ENCODE measurements around the gene ADARB2. TPM values are rescaled to one million over a fixed set of nuclear protein-coding genes. Genes with fewer than 3 reads are reported as not detected.

The ADARB2 gene
- total and polyA plus RNA-seq, 4 donors, result 0.22 to 1.3 (median 0.55) TPM

GRCh38 chr10:1209355-1209979 lies 527.9 kb downstream of the ADARB2 start:
- no peak for ATAC-seq (ENCODE audit: insufficient read depth, low FRiP score)
- no peaks in the 10 kb centered on the region for H3K4me1 ChIP-seq (ENCODE audit: control insufficient read depth in 5 of 5, insufficient read depth in 5 of 5, low read length in 5 of 5)
- peaks cover 0 to 3% (median 0%) of the 10 kb centered on the region in 3 donors for H3K27me3 ChIP-seq (ENCODE audit: control insufficient read depth in 3 of 3, insufficient read depth in 3 of 3, low read length in 2 of 3)
- H3K4me3 ChIP-seq, result no peak overlapping the region
- 92 to 95% methylated on average over 8 of the region's 8 CpGs for WGBS, 2 donors
- no peak for TF ChIP-seq CTCF (IDR thresholded peaks at IDR 0.05; ENCODE audit: control extremely low read depth, extremely low read depth)
- no peak for DNase-seq
- H3K9ac ChIP-seq (ENCODE audit: insufficient read depth in 1 of 2, low read length in 2 of 2), result no peak overlapping the region
- H3K27ac ChIP-seq (ENCODE audit: low read depth in 1 of 2, low read length in 1 of 2), result no peak overlapping the region
- no peaks in the 10 kb centered on the region for H3K36me3 ChIP-seq (ENCODE audit: control insufficient read depth in 4 of 4, insufficient read depth in 4 of 4, low read length in 4 of 4)
- H3K9me3 ChIP-seq (ENCODE audit: control insufficient read depth in 4 of 4, insufficient read depth in 3 of 4, low read length in 3 of 4), result peaks cover 0 to 7% (median 0%) of the 10 kb centered on the region in 4 donors

GRCh38 chr10:1208366-1209311 lies 528.7 kb downstream of the ADARB2 start:
- Histone ChIP-seq H3K4me1 (ENCODE audit: control insufficient read depth in 5 of 5, insufficient read depth in 5 of 5, low read length in 5 of 5) (no peaks in the 10 kb centered on the region), H3K9ac (ENCODE audit: insufficient read depth in 1 of 2, low read length in 2 of 2) (no peak overlapping the region), H3K36me3 (ENCODE audit: control insufficient read depth in 4 of 4, insufficient read depth in 4 of 4, low read length in 4 of 4) (no peaks in the 10 kb centered on the region), H3K9me3 (ENCODE audit: control insufficient read depth in 4 of 4, insufficient read depth in 3 of 4, low read length in 3 of 4) (peaks cover 0 to 7% (median 0%) of the 10 kb centered on the region in 4 donors), H3K27ac (ENCODE audit: low read depth in 1 of 2, low read length in 1 of 2) (no peak overlapping the region), H3K4me3 (no peak overlapping the region), H3K27me3 (ENCODE audit: control insufficient read depth in 3 of 3, insufficient read depth in 3 of 3, low read length in 2 of 3) (peaks cover 0 to 3% (median 0%) of the 10 kb centered on the region in 3 donors)
- DNase-seq (no peak), ATAC-seq (ENCODE audit: insufficient read depth, low FRiP score) (no peak)
- TF ChIP-seq CTCF (IDR thresholded peaks at IDR 0.05; ENCODE audit: control extremely low read depth, extremely low read depth), result no peak
- WGBS, 2 donors, result 90 to 94% methylated on average over 20 of the region's 20 CpGs

GRCh38 chr10:1206601-1207000 lies 530.7 kb downstream of the ADARB2 start:
- H3K4me1 ChIP-seq (ENCODE audit: control insufficient read depth in 5 of 5, insufficient read depth in 5 of 5, low read length in 5 of 5), result no peaks in the 10 kb centered on the region
- WGBS, 2 donors, result 94 to 96% methylated on average over 19 of the region's 19 CpGs
- H3K4me3 ChIP-seq, result no peak overlapping the region
- no peak overlapping the region for H3K27ac ChIP-seq (ENCODE audit: low read depth in 1 of 2, low read length in 1 of 2)
- no peak for DNase-seq
- no peaks in the 10 kb centered on the region for H3K27me3 ChIP-seq (ENCODE audit: control insufficient read depth in 3 of 3, insufficient read depth in 3 of 3, low read length in 2 of 3)
- no peaks in the 10 kb centered on the region for H3K36me3 ChIP-seq (ENCODE audit: control insufficient read depth in 4 of 4, insufficient read depth in 4 of 4, low read length in 4 of 4)
- H3K9ac ChIP-seq (ENCODE audit: insufficient read depth in 1 of 2, low read length in 2 of 2), result no peak overlapping the region
- no peak for TF ChIP-seq CTCF (IDR thresholded peaks at IDR 0.05; ENCODE audit: control extremely low read depth, extremely low read depth)
- ATAC-seq (ENCODE audit: insufficient read depth, low FRiP score), result no peak
- peaks cover 0 to 7% (median 0%) of the 10 kb centered on the region in 4 donors for H3K9me3 ChIP-seq (ENCODE audit: control insufficient read depth in 4 of 4, insufficient read depth in 3 of 4, low read length in 3 of 4)
